HG02798 (cell line): ENCODE measurements around the gene SELENOT.
A peak's percentile ranks its signal among the peaks of the same experiment; 100 is the strongest.
"Not testable (repeated sequence)": the region's sequence is repeated elsewhere in the genome, so short reads cannot be mapped to it uniquely, and the experiment has no call there.

Experiments used
- ATAC-seq: cut with Tn5 transposase; IDR thresholded peaks from one replicate; pipeline ENCODE4 v1.9.1; 2021; ENCODE audit warnings: mild to moderate bottlenecking; ENCODE audit not compliant: unreplicated experiment, poor library complexity

Gene SELENOT

DNA sequence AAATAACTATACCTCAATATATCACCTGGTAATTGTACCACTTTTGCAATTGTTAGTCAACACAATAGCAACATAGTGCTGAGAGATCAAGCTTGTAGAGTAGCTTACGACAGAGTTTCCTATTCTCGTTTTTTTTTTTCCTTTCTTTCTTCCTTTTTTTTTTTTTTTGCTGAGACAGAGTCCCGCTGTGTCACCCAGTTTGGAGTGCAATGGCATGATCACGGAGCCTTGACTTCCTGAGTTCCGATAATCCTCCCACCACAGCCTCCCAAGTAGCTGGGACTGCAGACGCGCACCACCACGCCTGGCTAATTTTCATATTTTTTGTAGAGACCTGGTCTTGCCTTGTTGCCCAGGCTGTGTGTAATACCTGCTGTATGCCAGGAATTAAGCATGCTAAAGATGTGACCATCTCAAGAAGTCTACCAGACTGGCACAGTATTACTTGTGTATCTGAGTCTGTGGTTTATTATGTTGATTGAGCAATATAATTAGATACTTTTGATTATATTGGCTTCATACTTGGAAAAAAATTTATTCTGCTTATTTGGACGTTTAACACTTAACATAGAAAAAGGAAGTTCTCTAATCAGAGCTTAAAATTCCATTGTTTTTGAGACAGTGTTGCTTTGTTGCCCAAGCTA is 3.0 kb downstream of the SELENOT start:
- ATAC-seq, result no peak

DNA sequence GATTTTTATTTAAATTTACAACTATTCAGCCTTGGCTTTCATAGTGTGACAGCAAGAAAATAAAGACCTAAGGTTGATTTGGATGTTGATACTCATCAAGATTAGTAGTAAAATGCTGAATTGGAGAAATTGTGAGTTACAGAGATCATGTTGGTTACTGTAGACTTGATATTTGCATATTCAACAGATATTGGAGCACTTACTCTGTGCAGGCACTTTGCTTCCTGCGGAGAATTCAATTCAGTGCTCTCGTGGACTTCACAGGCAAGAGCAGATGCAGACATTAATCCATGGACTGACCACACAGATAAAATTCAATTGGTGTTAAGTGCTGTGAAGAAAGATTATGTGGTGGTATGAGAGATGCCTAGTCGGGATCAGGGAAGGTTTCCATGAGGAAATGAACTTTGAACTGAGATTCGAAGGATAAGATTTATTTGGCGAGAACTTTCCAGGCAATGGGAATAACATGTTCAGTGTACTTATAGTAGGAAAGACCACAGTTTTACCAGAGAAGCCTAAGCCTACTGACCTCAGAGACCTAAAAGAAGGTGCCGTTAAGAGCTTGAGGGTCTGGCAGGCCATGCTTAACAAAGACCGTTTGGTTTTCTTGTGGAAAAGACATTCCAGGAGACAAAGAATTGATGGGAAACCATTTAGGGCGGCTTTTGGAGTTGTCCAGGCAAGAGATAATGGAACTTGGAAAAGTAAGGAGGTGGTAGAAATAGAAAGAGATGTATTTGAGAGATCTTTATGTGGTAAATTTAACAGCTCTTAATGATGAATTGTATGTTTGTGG is 4.3 kb downstream of the SELENOT start:
- ATAC-seq, result no peak

DNA sequence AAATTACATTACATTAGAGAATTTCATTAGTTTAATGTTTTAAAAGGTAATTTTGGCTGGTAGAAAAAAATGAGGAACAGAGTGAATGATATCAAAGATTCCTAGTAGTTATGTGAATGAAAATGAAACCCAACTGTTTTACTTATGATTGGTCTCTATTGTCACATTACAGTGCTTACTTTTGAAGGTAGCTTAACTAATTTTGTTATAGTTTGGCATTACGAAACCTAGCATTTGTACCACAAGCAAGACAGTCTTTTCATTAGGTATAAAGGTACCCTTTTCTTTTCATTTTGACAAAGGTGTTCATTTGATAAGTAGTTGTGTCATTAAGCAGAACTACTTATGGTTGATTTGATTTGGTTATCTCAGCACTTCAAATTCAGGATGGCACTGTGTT is 6.9 kb downstream of the SELENOT start:
- no peak for ATAC-seq

DNA sequence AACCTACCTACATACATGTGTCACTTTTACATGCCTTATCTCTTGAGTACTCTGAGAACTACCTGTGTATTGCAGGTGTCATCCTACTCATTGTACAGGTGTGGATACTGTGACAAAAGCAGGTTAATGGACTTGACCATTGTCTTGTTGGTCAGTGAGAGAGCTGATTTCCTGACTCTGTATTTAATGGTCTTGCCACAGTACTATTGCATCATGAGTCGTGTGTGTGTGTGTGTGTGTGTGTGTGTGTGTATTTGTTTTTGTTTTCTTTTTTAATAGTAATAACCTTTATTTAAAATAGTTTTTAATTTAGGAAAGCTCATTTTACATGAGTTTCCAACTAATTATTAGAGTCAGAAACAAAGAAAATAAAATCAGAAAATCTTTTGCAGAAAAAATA is 7.7 kb downstream of the SELENOT start:
- ATAC-seq, result no peak

GRCh38 chr3:150611666-150612065 is 8.5 kb downstream of the SELENOT start:
- ATAC-seq, result no peak

GRCh38 chr3:150612494-150612893 is 9.4 kb downstream of the SELENOT start:
- ATAC-seq, result no peak

DNA sequence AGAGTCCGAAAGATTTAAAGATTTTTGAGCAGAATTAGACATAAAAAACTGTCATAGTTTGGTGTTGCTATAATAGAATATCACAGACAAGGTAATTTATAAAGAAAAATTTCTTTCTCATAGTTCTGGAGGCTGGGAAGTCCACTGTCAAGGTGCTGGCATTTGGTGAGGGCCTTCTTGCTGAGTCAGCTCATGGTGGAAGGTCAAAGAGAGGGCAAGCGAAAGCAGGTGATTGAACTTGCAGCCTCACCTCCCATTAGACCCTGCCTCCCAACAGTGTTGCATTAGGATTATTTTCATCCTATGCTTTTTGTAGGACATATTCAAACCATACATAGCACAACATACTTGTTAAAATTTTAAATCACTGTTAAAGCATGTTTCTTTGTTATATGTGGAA is 9.9 kb downstream of the SELENOT start:
- no peak for ATAC-seq

DNA sequence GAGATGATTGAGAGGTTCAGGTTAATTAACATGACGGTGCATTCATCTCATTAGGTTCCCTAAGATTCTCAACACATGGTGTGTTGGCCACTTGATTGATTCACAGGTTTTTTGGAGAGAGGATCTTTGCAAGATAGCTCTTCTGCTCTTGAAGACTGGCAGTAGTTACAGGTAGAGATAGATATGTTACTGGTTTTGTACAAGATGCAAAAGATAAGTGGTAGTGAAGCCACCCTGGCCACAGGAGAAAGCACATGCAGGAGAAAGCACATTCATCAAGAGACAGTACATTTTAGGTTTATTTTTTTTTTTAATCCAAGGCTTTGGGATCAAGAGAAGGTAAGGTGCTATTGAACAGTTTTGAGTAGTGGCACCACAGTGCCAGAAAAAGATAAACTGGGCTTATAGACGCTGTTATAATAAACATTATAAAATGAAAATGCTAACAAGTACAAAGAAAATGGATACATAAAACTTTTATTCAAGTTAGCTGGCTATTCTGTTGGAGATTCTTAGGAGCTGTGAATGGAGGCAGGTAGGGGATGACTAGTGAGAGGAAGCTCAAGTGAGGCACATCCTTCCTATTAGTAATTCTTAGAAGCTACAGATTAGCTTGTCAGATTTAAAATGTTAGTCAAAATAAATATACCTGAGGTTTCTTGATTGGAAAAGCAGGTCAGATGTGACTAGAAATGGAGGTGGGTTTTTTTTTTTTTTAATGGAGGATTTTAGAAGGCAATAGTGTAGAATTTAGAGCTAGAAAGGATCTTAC is 10.8 kb downstream of the SELENOT start:
- no peak for ATAC-seq

- no peak for ATAC-seq
These were observed 17.0 kb downstream of the SELENOT start for GRCh38 chr3:150620002-150620689.

- ATAC-seq, result not testable (repeated sequence)
These were observed 19.8 kb downstream of the SELENOT start for GRCh38 chr3:150622955-150623354.

DNA sequence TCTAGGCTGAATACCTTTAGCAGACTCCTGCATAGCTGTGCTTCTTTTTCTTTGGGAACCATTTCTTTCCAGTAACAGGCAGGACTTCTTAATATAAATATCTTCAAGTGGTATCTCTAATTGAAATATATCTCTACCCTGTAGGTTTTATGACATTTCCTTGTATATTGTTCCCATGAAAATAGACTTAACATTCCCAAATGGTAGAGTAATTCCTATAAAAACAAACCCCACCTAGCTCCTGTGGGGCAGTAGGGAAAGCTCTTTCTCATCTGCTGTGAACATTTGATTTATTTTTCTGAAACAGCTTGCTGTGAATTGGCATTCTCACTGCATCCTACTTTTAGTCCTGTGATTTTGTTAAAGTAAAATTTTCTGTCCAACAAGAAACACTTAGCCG is 20.8 kb downstream of the SELENOT start:
- no peak for ATAC-seq

- no peak for ATAC-seq
These were observed 23.2 kb downstream of the SELENOT start for GRCh38 chr3:150626148-150626930.

GRCh38 chr3:150627557-150627956 is 24.4 kb downstream of the SELENOT start:
- ATAC-seq, result no peak

DNA sequence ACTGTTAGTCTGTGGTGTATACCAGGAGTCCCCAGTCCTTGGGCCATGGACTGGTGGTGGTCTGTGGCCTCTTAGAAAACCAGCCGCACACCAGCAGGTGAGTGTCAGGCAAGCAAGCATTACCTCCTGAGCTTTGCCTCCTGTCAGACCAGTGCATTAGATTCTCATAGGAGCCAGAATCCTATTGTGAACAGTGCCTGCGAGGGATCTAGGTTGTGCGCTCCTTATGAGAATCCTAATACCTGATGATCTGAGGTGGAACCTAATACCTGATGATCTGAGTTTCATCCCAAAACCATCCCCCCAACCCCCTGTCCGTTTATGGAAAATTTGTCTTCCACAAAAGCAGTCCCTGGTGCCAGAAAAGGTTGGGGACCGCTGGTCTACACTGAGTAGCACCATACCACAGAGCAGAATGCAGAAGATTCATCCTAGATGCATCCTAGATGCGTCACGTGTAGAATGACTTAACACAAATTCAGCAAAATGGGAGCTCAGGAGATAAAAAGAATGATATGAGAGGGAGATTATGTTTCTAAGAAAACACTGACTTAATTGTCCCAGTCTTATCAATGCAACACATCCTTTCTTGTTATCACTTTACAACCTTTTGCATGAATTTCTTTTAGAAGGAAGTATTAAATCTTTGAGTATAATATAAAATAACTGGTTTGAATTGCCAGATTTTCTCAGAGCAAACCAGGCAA is 28.5 kb downstream of the SELENOT start:
- no peak for ATAC-seq

DNA sequence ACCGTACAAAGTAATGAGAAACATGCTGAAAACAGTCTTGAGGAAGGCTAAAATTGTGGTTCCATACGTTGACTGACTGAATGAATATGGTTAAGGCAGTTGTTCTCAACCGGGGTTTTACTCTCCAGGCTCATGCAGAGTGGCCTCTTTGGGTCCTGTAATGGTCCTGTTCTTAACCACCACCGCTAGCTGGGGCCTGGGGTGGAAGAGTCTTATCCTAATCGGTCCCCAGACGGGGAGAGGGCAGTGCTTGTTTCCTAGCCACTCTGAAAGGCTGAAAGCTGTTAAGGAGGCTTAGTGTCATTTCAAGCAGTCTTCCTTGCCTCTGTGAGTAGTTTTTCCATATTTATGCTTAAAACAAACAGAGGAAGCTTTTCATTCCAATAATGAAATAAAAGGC is 32.0 kb downstream of the SELENOT start:
- ATAC-seq, result no peak

DNA sequence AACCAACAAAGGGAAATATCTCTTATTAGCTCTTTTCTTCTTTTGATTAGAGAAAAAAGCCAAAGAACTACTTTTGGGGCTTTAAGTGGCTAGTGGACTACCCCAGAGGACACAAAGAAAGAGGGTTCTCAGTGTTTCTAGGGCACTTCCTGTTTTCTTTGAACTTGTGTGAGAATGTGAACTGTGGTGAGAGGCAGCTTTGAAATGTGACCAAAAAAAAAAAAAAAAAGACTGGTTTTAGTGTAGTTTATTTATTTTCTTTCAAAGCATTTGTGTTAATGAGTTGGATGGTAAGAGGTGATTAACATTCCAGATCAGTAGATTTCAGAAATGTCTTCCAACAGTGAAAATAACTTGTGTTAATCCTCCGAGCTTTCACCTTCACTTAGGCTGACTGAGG is 32.4 kb downstream of the SELENOT start:
- ATAC-seq, result peak; percentile 62

- ATAC-seq, result no peak
These were observed 33.1 kb downstream of the SELENOT start for GRCh38 chr3:150636258-150636657.

- ATAC-seq, result no peak
These were observed 36.1 kb downstream of the SELENOT start for GRCh38 chr3:150639262-150639661.

GRCh38 chr3:150640256-150640655 is 37.1 kb downstream of the SELENOT start:
- ATAC-seq, result no peak
